ENCODE results near the gene NFE2L3. TPM values are rescaled to one million over a fixed set of nuclear protein-coding genes. Genes with fewer than 3 reads are reported as not detected.

NFE2L3 gene
- total and polyA plus RNA-seq, 9 of the 15 experiments (the other 6 are each of a cell fraction or from before 2014, with no cell fraction given) = 2.9 to 16.9 (median 12.4) TPM

- TF ChIP-seq ZBTB34 (CRISPR knock-in tag; IDR thresholded peaks at IDR 0.05) (no peak), ARID2 (IDR thresholded peaks at IDR 0.05) (no peak), RBM22 (IDR thresholded peaks at IDR 0.05; ENCODE audit: low read depth, low read length, poor library complexity, severe bottlenecking) (peak; percentile 13), EZH2 (IDR thresholded peaks at IDR 0.05; ENCODE audit: borderline replicate concordance, low read depth, low read length) (no peak), RUNX1 (IDR thresholded peaks at IDR 0.05; ENCODE audit: low read depth) (peak; percentile 71), THAP12 (CRISPR knock-in tag; IDR thresholded peaks at IDR 0.05) (no peak), GABPB1 (CRISPR knock-in tag; IDR thresholded peaks at IDR 0.05) (no peak), FUS (optimal IDR thresholded peaks at IDR 0.05; ENCODE audit: low read depth, low read length) (peak; percentile 79), SIRT6 (IDR thresholded peaks at IDR 0.05; ENCODE audit: low read depth, low read length) (peak; percentile 64), ZSCAN29 (IDR thresholded peaks at IDR 0.05) (no peak), TRIM28 (IDR thresholded peaks at IDR 0.05) (no peak), TFAP4 (CRISPR knock-in tag; IDR thresholded peaks at IDR 0.05; ENCODE audit: borderline replicate concordance) (no peak), MAFK (IDR thresholded peaks at IDR 0.05; ENCODE audit: low read length) (no peak), ZNF224 (CRISPR knock-in tag; IDR thresholded peaks at IDR 0.05) (no peak), RBM15 (IDR thresholded peaks at IDR 0.05; ENCODE audit: insufficient read depth, low read length) (no peak), ZKSCAN1 (IDR thresholded peaks at IDR 0.05; ENCODE audit: low read depth, low read length) (no peak), ZFP91 (CRISPR knock-in tag; IDR thresholded peaks at IDR 0.05) (no peak), THRB (CRISPR knock-in tag; conservative IDR thresholded peaks at IDR 0.05) (peak; percentile 78), ZFPM2 (CRISPR knock-in tag; IDR thresholded peaks at IDR 0.05) (peak; percentile 42; the same call in 1 of the 2 replicates), ZNF282 (CRISPR knock-in tag; IDR thresholded peaks at IDR 0.05) (no peak)
Measured at GRCh38 chr7:26188206-26188956, 36.4 kb downstream of the NFE2L3 start (continued).
